ENCODE measurements around the gene TMEM238. TPM values are rescaled to one million over a fixed set of nuclear protein-coding genes. Genes with fewer than 3 reads are reported as not detected.

TMEM238 gene
- total and polyA plus RNA-seq, 2 donors (not counting 3 experiments of a cell fraction or from before 2014, with no cell fraction given), result 0.18 to 0.35 TPM

GRCh38 chr19:55360902-55361301 lies 23.2 kb downstream of the TMEM238 start:
- no TSS peak for BruUV-seq (replicated peaks)
- no peak for DNase-seq (ENCODE audit: low read depth, low spot score)
- intact Hi-C loops (cut with micrococcal nuclease) (no loop called here), dilution Hi-C loops (cut with MboI; ENCODE audit: extremely low pct_ligation_motif_present, low sequenced_read_pairs) (no loop called here)
- H3K27me3 ChIP-seq (ENCODE audit: control insufficient read depth in 2 of 2, insufficient read depth in 2 of 2, low read length in 2 of 2), result peaks cover 3 to 4% of the 10 kb centered on the region in 2 experiments
- ChIA-PET POLR2A (no interaction called here), CTCF (no interaction called here)
- H3K4me1 ChIP-seq (ENCODE audit: control insufficient read depth, extremely low read depth, insufficient read depth, low read length), result no peaks in the 10 kb centered on the region
- no peak overlapping the region for H3K4me2 ChIP-seq (ENCODE audit: insufficient read depth, low read length)
- no peaks in the 10 kb centered on the region for H3K9me3 ChIP-seq (replicated peaks; ENCODE audit: control insufficient read depth, insufficient read depth, low read length)
- H3K9me1 ChIP-seq (replicated peaks; ENCODE audit: control insufficient read depth, extremely low read depth, insufficient read depth, low read length), result no peaks in the 10 kb centered on the region
- H3K36me3 ChIP-seq (ENCODE audit: control insufficient read depth in 2 of 2, extremely low read depth in 1 of 2, insufficient read depth in 2 of 2, low read length in 2 of 2), result no peaks in the 10 kb centered on the region
- H3K4me3 ChIP-seq (replicated peaks in 1 of 3; ENCODE audit: insufficient read depth in 1 of 3, low read depth in 1 of 3, low read length in 3 of 3), result no peak overlapping the region
- H4K20me1 ChIP-seq (replicated peaks; ENCODE audit: control insufficient read depth, extremely low read depth, insufficient read depth, low read length), result no peaks in the 10 kb centered on the region
- H2AFZ ChIP-seq (ENCODE audit: low read depth, low read length), result no peak overlapping the region
- H3K27ac ChIP-seq (ENCODE audit: insufficient read depth, low read depth, low read length), result no peak overlapping the region
- H3K9ac ChIP-seq (replicated peaks; ENCODE audit: extremely low read depth, insufficient read depth, low read length), result no peak overlapping the region
- no peak for FAIRE-seq
- H3K79me2 ChIP-seq (ENCODE audit: control insufficient read depth, insufficient read depth, low read length), result no peaks in the 10 kb centered on the region
- no peak for TF ChIP-seq MAX (IDR thresholded peaks at IDR 0.05; ENCODE audit: insufficient read depth, insufficient read length)
- no peak for TF ChIP-seq MYC (IDR thresholded peaks at IDR 0.05; ENCODE audit: low read depth, low read length)
- TF ChIP-seq POLR2A (IDR thresholded peaks at IDR 0.05; ENCODE audit: low read depth, low read length), result no peak
- no peak for TF ChIP-seq CTCF (IDR thresholded peaks at IDR 0.05; ENCODE audit: extremely low read depth in 1 of 2, insufficient read depth in 1 of 2, low read depth in 1 of 2, low read length in 2 of 2)
- no peak for TF ChIP-seq EZH2 (IDR thresholded peaks at IDR 0.05; ENCODE audit: borderline replicate concordance, low read depth, low read length, severe bottlenecking)
- TF ChIP-seq JUN (IDR thresholded peaks at IDR 0.05; ENCODE audit: borderline replicate concordance, insufficient read depth, insufficient read length, low read depth), result no peak
- TF ChIP-seq FOS (IDR thresholded peaks at IDR 0.05; ENCODE audit: borderline replicate concordance, insufficient read depth, low read length), result no peak
- no peak for TF ChIP-seq GATA2 (IDR thresholded peaks at IDR 0.05; ENCODE audit: insufficient read depth, insufficient read length, low read depth, low read length)
- TF ChIP-seq POLR2AphosphoS5 (IDR thresholded peaks at IDR 0.05; ENCODE audit: insufficient read depth, low read depth, low read length), result no peak
